ENCODE measurements around the gene PARK7.
"Not testable (repeated sequence)": the region's sequence is repeated elsewhere in the genome, so short reads cannot be mapped to it uniquely, and the experiment has no call there.

PARK7 gene

GRCh38 chr1:7948960-7949359 lies 12.6 kb upstream of the PARK7 start:
- no peak for DNase-seq

- not testable (repeated sequence) for DNase-seq
Observed at GRCh38 chr1:7952791-7953190, 8.7 kb upstream of the PARK7 start.

- peak; percentile 81 for DNase-seq
Observed at GRCh38 chr1:7953850-7954609, 7.5 kb upstream of the PARK7 start.

- no peak for DNase-seq
Observed at GRCh38 chr1:7954683-7955082, 6.8 kb upstream of the PARK7 start.

- no peak for DNase-seq
Observed at GRCh38 chr1:7956218-7957032, 5.1 kb upstream of the PARK7 start.

GRCh38 chr1:7960165-7960564 lies 1.3 kb upstream of the PARK7 start:
- no peak for DNase-seq

- no peak for DNase-seq
Observed at GRCh38 chr1:7960867-7961215, 670 bp upstream of the PARK7 start.

- peak; percentile 38 for DNase-seq
Observed at GRCh38 chr1:7962014-7962335, 464 bp downstream of the PARK7 start.

GRCh38 chr1:7962636-7963377 lies 1.3 kb downstream of the PARK7 start:
- DNase-seq, result no peak

GRCh38 chr1:7963378-7963730 lies 1.8 kb downstream of the PARK7 start:
- DNase-seq, result not testable (repeated sequence)

- DNase-seq, result not testable (repeated sequence)
Observed at GRCh38 chr1:7963841-7964240, 2.3 kb downstream of the PARK7 start.

GRCh38 chr1:7964476-7964875 lies 3.0 kb downstream of the PARK7 start:
- DNase-seq, result no peak

- DNase-seq, result no peak
Observed at GRCh38 chr1:7967196-7967595, 5.7 kb downstream of the PARK7 start.

GRCh38 chr1:7967651-7968050 lies 6.1 kb downstream of the PARK7 start:
- DNase-seq, result no peak

- DNase-seq, result no peak
Observed at GRCh38 chr1:7970246-7970645, 8.7 kb downstream of the PARK7 start.

- no peak for DNase-seq
Observed at GRCh38 chr1:7971024-7971423, 9.5 kb downstream of the PARK7 start.

- no peak for DNase-seq
Observed at GRCh38 chr1:7972285-7972684, 10.8 kb downstream of the PARK7 start.

- DNase-seq, result no peak
Observed at GRCh38 chr1:7973086-7973485, 11.6 kb downstream of the PARK7 start.

GRCh38 chr1:7975212-7975865 lies 13.8 kb downstream of the PARK7 start:
- no peak for DNase-seq

- no peak for DNase-seq
Observed at GRCh38 chr1:7980984-7981383, 19.5 kb downstream of the PARK7 start.

- DNase-seq, result no peak
Observed at GRCh38 chr1:7983086-7983778, 21.7 kb downstream of the PARK7 start.

GRCh38 chr1:7984811-7985210 lies 23.3 kb downstream of the PARK7 start:
- no peak for DNase-seq
